HepG2 (cell line): ENCODE data around the gene SIT1. TPM values are rescaled to one million over a fixed set of nuclear protein-coding genes. Genes with fewer than 3 reads are reported as not detected.

Experiments
- ADNP ChIP-seq: sonication (generic); formaldehyde crosslinking; IDR thresholded peaks from 2 replicates; pipeline ENCODE4 v1.4.0; 2020; ENCODE audit warnings: missing genetic modification reagents
- CERS6 ChIP-seq: sonication (generic); formaldehyde crosslinking; IDR thresholded peaks from 2 replicates; pipeline ENCODE4 v1.5.0; 2020; ENCODE audit warnings: missing genetic modification reagents
- CREBL2 ChIP-seq: sonication (generic); formaldehyde crosslinking; IDR thresholded peaks from 2 replicates; pipeline ENCODE4 v1.8.1; 2023; ENCODE audit warnings: missing genetic modification reagents, mild to moderate bottlenecking, borderline replicate concordance
- EHMT2 ChIP-seq: fragments of 200-600 bp; sonication (generic); IDR thresholded peaks from 2 replicates; pipeline ENCODE4 v1.7.0; 2017; ENCODE audit warnings: antibody characterized with exemption, low read depth, low read length, borderline replicate concordance
- GLI4 ChIP-seq: sonication (generic); formaldehyde crosslinking; IDR thresholded peaks from 2 replicates; pipeline ENCODE4 v1.5.1; 2020; ENCODE audit warnings: missing genetic modification reagents, mild to moderate bottlenecking, moderate library complexity, borderline replicate concordance
- HNRNPH1 ChIP-seq: fragments of 200-400 bp; formaldehyde crosslinking; optimal IDR thresholded peaks from 2 replicates; pipeline ENCODE3; 2017; ENCODE audit warnings: mild to moderate bottlenecking, low read depth, low read length
- KDM6A ChIP-seq: IDR thresholded peaks from 2 replicates; pipeline ENCODE4 v1.6.1; 2016; ENCODE audit warnings: low read depth
- LCORL ChIP-seq, 2 experiments: fragments of 450-650 bp in 1 of 2; sonication (generic) in 1 of 2; formaldehyde crosslinking in 1 of 2; IDR thresholded peaks; 2 replicates each; pipeline versions ENCODE4 v1.5.0 to v1.6.1; 2017 to 2020; ENCODE audit warnings: antibody characterized with exemption in 1 of 2, missing genetic modification reagents in 1 of 2
- MXI1 ChIP-seq: IDR thresholded peaks from 3 replicates; pipeline ENCODE4 v1.6.1; 2012; ENCODE audit warnings: low read depth, low read length, inconsistent platforms, borderline replicate concordance
- SKI ChIP-seq: fragments of 450-650 bp; IDR thresholded peaks from one replicate; pipeline ENCODE4 v1.6.1; 2018; ENCODE audit warnings: mild to moderate bottlenecking; ENCODE audit not compliant: partially characterized antibody
- SOX13 ChIP-seq, 3 experiments: fragments of 450-650 bp in 1 of 3; sonication (generic) in 1 of 3; formaldehyde crosslinking in 1 of 3; IDR thresholded peaks in 2 of 3; conservative IDR thresholded peaks in 1 of 3; 2 replicates each; pipeline versions ENCODE4 v1.5.0 to v1.6.1; 2016 to 2020; ENCODE audit warnings: antibody characterized with exemption in 1 of 3, mild to moderate bottlenecking in 1 of 3, missing compliant biosample characterization in 1 of 3, missing genetic modification reagents in 1 of 3, moderate library complexity in 1 of 3
- ZEB1 ChIP-seq: IDR thresholded peaks from 2 replicates; pipeline ENCODE4 v1.6.1; 2012; ENCODE audit warnings: mild to moderate bottlenecking, low read depth, inconsistent platforms; ENCODE audit not compliant: insufficient replicate concordance
- ZFP41 ChIP-seq: sonication (generic); formaldehyde crosslinking; IDR thresholded peaks from 2 replicates; pipeline ENCODE4 v1.4.0; 2020; ENCODE audit warnings: mild to moderate bottlenecking, missing genetic modification reagents, borderline replicate concordance
- ZNF432 ChIP-seq: sonication (generic); formaldehyde crosslinking; IDR thresholded peaks from 2 replicates; pipeline ENCODE4 v1.5.0; 2020; ENCODE audit warnings: missing genetic modification reagents, mild to moderate bottlenecking, borderline replicate concordance
- ZNF619 ChIP-seq: sonication (generic); formaldehyde crosslinking; IDR thresholded peaks from 2 replicates; pipeline ENCODE4 v1.4.0; 2020; ENCODE audit warnings: mild to moderate bottlenecking, missing genetic modification reagents
- ZNF703 ChIP-seq: sonication (generic); formaldehyde crosslinking; IDR thresholded peaks from 2 replicates; pipeline ENCODE4 v1.5.1; 2020; ENCODE audit warnings: missing genetic modification reagents, mild to moderate bottlenecking, moderate library complexity, borderline replicate concordance
- ZNF879 ChIP-seq: sonication (generic); formaldehyde crosslinking; IDR thresholded peaks from 2 replicates; pipeline ENCODE4 v1.8.1; 2023; ENCODE audit warnings: missing genetic modification reagents
- polyA plus RNA-seq, 8 experiments: library from polyadenylated mRNA; depleted of rRNA in 3 of 8; stranded (reverse) in 7 of 8; unstranded in 1 of 8; fragments of >200 nt; fragmentation: Illumina TruSeq in 4 of 8; extraction: Trizol in 4 of 8; gene quantifications; 2 replicates each; pipeline versions ENCODE4 v1.2.1 to v1.2.3, GENCODE V29; 2011 to 2016; ENCODE audit warnings: low read depth in 4 of 8, missing spikeins in 1 of 8, mixed read lengths in 1 of 8; ENCODE audit not compliant: insufficient read depth in 1 of 8
- total RNA-seq, 5 experiments: library from RNA; depleted of rRNA; stranded (reverse); fragments of >200 nt; fragmentation: Illumina TruSeq; extraction: Trizol; gene quantifications; 2 replicates each; pipeline ENCODE4 v1.2.3, GENCODE V29; 2016; ENCODE audit warnings: low read depth in 1 of 5
- TF ChIP-seq, protein P1 (sequence below): IDR thresholded peaks from 2 replicates; pipeline ENCODE4 v1.6.1; 2016
- TF ChIP-seq, protein P2 (sequence below): sonication (generic); formaldehyde crosslinking; IDR thresholded peaks from 2 replicates; pipeline ENCODE4 v1.8.0; 2022; ENCODE audit warnings: mild to moderate bottlenecking, missing genetic modification reagents
- TF ChIP-seq, protein P3 (sequence below): sonication (generic); formaldehyde crosslinking; IDR thresholded peaks from 2 replicates; pipeline ENCODE4 v1.5.1; 2020; ENCODE audit warnings: missing genetic modification reagents, mild to moderate bottlenecking, borderline replicate concordance
- TF ChIP-seq, protein P4 (sequence below): sonication (generic); formaldehyde crosslinking; IDR thresholded peaks from 2 replicates; pipeline ENCODE4 v1.4.0; 2020; ENCODE audit warnings: missing genetic modification reagents

SIT1 gene
- total and polyA plus RNA-seq, 2 of the 13 experiments (the other 11 are each of a cell fraction or from before 2014, with no cell fraction given), result 0.09 to 6.7 TPM

GRCh38 chr9:35664531-35665470 is 14.1 kb upstream of the SIT1 start, which contains the start of gene ARHGEF39 (continued):
- TF ChIP-seq, protein P1, sequence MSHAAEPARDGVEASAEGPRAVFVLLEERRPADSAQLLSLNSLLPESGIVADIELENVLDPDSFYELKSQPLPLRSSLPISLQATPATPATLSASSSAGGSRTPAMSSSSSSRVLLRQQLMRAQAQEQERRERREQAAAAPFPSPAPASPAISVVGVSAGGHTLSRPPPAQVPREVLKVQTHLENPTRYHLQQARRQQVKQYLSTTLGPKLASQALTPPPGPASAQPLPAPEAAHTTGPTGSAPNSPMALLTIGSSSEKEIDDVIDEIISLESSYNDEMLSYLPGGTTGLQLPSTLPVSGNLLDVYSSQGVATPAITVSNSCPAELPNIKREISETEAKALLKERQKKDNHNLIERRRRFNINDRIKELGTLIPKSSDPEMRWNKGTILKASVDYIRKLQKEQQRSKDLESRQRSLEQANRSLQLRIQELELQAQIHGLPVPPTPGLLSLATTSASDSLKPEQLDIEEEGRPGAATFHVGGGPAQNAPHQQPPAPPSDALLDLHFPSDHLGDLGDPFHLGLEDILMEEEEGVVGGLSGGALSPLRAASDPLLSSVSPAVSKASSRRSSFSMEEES (CRISPR knock-in tag), result peak; percentile 39; the same call in 1 of the 2 replicates
- TF ChIP-seq SOX13 (IDR thresholded peaks at IDR 0.05) (no peak; the same call in 1 of the 2 replicates), SOX13 (CRISPR knock-in tag; conservative IDR thresholded peaks at IDR 0.05 in 1 of 2, IDR thresholded peaks at IDR 0.05 in 1 of 2) (peak in 1 of 2 experiments; percentile 48; a peak in 1 of 4 replicates), ZNF432 (CRISPR knock-in tag) (no peak), SKI (no peak), ZNF879 (no peak), CREBL2 (no peak), CERS6 (CRISPR knock-in tag) (no peak), GLI4 (peak; percentile 74; the same call in 1 of the 2 replicates), ZFP41 (CRISPR knock-in tag) (no peak), LCORL (IDR thresholded peaks at IDR 0.05) (no peak), LCORL (CRISPR knock-in tag; IDR thresholded peaks at IDR 0.05) (peak; percentile 83), ADNP (CRISPR knock-in tag) (peak; percentile 15; the same call in 1 of the 2 replicates), MXI1 (peak; percentile 97; the same call in 2 of the 3 replicates), ZEB1 (peak; percentile 28), KDM6A (CRISPR knock-in tag) (no peak), EHMT2 (no peak), ZNF703 (CRISPR knock-in tag) (peak; percentile 40; the same call in 1 of the 2 replicates), ZNF619 (CRISPR knock-in tag) (no peak), HNRNPH1 (no peak)
- TF ChIP-seq, protein P2, sequence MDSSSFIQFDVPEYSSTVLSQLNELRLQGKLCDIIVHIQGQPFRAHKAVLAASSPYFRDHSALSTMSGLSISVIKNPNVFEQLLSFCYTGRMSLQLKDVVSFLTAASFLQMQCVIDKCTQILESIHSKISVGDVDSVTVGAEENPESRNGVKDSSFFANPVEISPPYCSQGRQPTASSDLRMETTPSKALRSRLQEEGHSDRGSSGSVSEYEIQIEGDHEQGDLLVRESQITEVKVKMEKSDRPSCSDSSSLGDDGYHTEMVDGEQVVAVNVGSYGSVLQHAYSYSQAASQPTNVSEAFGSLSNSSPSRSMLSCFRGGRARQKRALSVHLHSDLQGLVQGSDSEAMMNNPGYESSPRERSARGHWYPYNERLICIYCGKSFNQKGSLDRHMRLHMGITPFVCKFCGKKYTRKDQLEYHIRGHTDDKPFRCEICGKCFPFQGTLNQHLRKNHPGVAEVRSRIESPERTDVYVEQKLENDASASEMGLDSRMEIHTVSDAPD (CRISPR knock-in tag), result peak; percentile 26; the same call in 1 of the 2 replicates
- TF ChIP-seq, protein P3, sequence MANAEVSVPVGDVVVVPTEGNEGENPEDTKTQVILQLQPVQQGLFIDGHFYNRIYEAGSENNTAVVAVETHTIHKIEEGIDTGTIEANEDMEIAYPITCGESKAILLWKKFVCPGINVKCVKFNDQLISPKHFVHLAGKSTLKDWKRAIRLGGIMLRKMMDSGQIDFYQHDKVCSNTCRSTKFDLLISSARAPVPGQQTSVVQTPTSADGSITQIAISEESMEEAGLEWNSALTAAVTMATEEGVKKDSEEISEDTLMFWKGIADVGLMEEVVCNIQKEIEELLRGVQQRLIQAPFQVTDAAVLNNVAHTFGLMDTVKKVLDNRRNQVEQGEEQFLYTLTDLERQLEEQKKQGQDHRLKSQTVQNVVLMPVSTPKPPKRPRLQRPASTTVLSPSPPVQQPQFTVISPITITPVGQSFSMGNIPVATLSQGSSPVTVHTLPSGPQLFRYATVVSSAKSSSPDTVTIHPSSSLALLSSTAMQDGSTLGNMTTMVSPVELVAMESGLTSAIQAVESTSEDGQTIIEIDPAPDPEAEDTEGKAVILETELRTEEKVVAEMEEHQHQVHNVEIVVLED (CRISPR knock-in tag), result peak; percentile 81; the same call in 1 of the 2 replicates
- TF ChIP-seq, protein P4, sequence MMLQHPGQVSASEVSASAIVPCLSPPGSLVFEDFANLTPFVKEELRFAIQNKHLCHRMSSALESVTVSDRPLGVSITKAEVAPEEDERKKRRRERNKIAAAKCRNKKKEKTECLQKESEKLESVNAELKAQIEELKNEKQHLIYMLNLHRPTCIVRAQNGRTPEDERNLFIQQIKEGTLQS (CRISPR knock-in tag), result peak; percentile 5; the same call in 1 of the 2 replicates
